K562 (cell line): ENCODE data around the gene IGFALS. TPM values are rescaled to one million over a fixed set of nuclear protein-coding genes. Genes with fewer than 3 reads are reported as not detected.

ENCODE experiments used
- CHCHD3 ChIP-seq: fragments of 250-450 bp; sonication (Bioruptor Pico); IDR thresholded peaks from 2 replicates; pipeline ENCODE4 v2.1.2; 2022; ENCODE audit warnings: mild to moderate bottlenecking
- E2F8 ChIP-seq: fragments of 450-650 bp; IDR thresholded peaks from 2 replicates; pipeline ENCODE4 v1.7.1; 2018; ENCODE audit warnings: mild to moderate bottlenecking, low read depth; ENCODE audit not compliant: partially characterized antibody
- ELF4 ChIP-seq: fragments of 450-650 bp; formaldehyde crosslinking; IDR thresholded peaks from 2 replicates; pipeline ENCODE4 v1.4.0; 2022; ENCODE audit warnings: missing genetic modification characterization
- HBP1 ChIP-seq: fragments of 450-650 bp; formaldehyde crosslinking; IDR thresholded peaks from 2 replicates; pipeline ENCODE4 v1.4.0; 2022; ENCODE audit warnings: missing genetic modification characterization
- LEF1 ChIP-seq: fragments of 450-650 bp; IDR thresholded peaks from 2 replicates; pipeline ENCODE4 v1.6.1; 2016; ENCODE audit warnings: mild to moderate bottlenecking
- MAFG ChIP-seq: fragments of 450-650 bp; conservative IDR thresholded peaks from 2 replicates; pipeline ENCODE4 v1.6.1; 2016; ENCODE audit warnings: missing genetic modification characterization, missing compliant biosample characterization
- MEF2A ChIP-seq: IDR thresholded peaks from 2 replicates; pipeline ENCODE4 v1.6.1; 2011; ENCODE audit warnings: low read depth, mild to moderate bottlenecking, low read length, moderate library complexity; ENCODE audit not compliant: control insufficient read depth
- MLLT1 ChIP-seq, 2 experiments: fragments of 450-650 bp; IDR thresholded peaks; 2 replicates each; pipeline ENCODE4 v1.6.1; 2016
- PRMT5 ChIP-seq: sonication (generic); formaldehyde crosslinking; IDR thresholded peaks from 2 replicates; pipeline ENCODE4 v1.5.0; 2020; ENCODE audit warnings: missing genetic modification reagents
- SAP30 ChIP-seq: fragments of 200-600 bp; sonication (generic); IDR thresholded peaks from 2 replicates; pipeline ENCODE4 v1.6.1; 2012; ENCODE audit warnings: borderline replicate concordance, low read depth, mild to moderate bottlenecking, moderate library complexity, low read length, control low read depth, inconsistent platforms; ENCODE audit not compliant: insufficient read depth, poor library complexity, severe bottlenecking
- SLC30A9 ChIP-seq: fragments of 250-450 bp; sonication (Bioruptor Pico); IDR thresholded peaks from 2 replicates; pipeline ENCODE4 v1.8.0; 2022; ENCODE audit warnings: mild to moderate bottlenecking, moderate library complexity
- SMAD2 ChIP-seq: fragments of 150-350 bp; IDR thresholded peaks from 2 replicates; pipeline ENCODE4 v1.6.1; 2014; ENCODE audit warnings: low read depth, mild to moderate bottlenecking, low read length
- SMAD4 ChIP-seq: fragments of 250-450 bp; sonication (Bioruptor Pico); conservative IDR thresholded peaks from 2 replicates; pipeline ENCODE4 v1.8.0; 2021; ENCODE audit warnings: inconsistent platforms, mild to moderate bottlenecking, moderate library complexity
- ZBTB12 ChIP-seq: fragments of 250-450 bp; sonication (Bioruptor Pico); IDR thresholded peaks from 2 replicates; pipeline ENCODE4 v1.4.0; 2020
- ZBTB17 ChIP-seq: fragments of 450-650 bp; formaldehyde crosslinking; IDR thresholded peaks from 2 replicates; pipeline ENCODE4 v1.4.0; 2020; ENCODE audit warnings: mild to moderate bottlenecking
- ZNF133 ChIP-seq: fragments of 250-450 bp; sonication (Bioruptor Pico); IDR thresholded peaks from 2 replicates; pipeline ENCODE4 v1.4.0; 2020; ENCODE audit warnings: mild to moderate bottlenecking
- ZNF140 ChIP-seq: fragments of 250-450 bp; sonication (Bioruptor Pico); IDR thresholded peaks from 2 replicates; pipeline ENCODE4 v1.8.0; 2021; ENCODE audit warnings: moderate library complexity, mild to moderate bottlenecking, inconsistent platforms
- ZNF511 ChIP-seq: sonication (generic); formaldehyde crosslinking; IDR thresholded peaks from 2 replicates; pipeline ENCODE4 v1.8.0; 2022; ENCODE audit warnings: mild to moderate bottlenecking, missing genetic modification reagents
- ZNF584 ChIP-seq: fragments of 200-800 bp; sonication (Bioruptor generic); IDR thresholded peaks from 2 replicates; pipeline ENCODE4 v1.6.1; 2016; ENCODE audit warnings: low read depth, mild to moderate bottlenecking, missing genetic modification characterization, missing compliant biosample characterization
- ZNF696 ChIP-seq: fragments of 250-450 bp; sonication (Bioruptor Pico); conservative IDR thresholded peaks from 2 replicates; pipeline ENCODE4 v1.4.0; 2020; ENCODE audit warnings: mild to moderate bottlenecking, moderate library complexity
- polyA plus RNA-seq, 8 experiments: library from polyadenylated mRNA; depleted of rRNA in 4 of 8; stranded (reverse) in 5 of 8; unstranded in 3 of 8; fragments of >200 nt; fragmentation: Nextera tagmentation in 2 of 8; fragmentation: Illumina TruSeq in 1 of 8; extraction: Ambion mirVana in 2 of 8; extraction: Trizol in 1 of 8; gene quantifications; 2 replicates each; pipeline versions ENCODE4 v1.2.1 to v1.2.3, GENCODE V29; 2011 to 2014; ENCODE audit warnings: inconsistent platforms in 1 of 8, missing spikeins in 1 of 8
- total RNA-seq, 7 experiments: library from RNA; depleted of rRNA in 6 of 7; stranded (reverse); fragments of >200 nt in 6 of 7; fragmentation: Illumina TruSeq in 2 of 7; extraction: Trizol in 2 of 7; gene quantifications; 2 replicates each; pipeline versions ENCODE4 v1.2.1 to v1.2.3, GENCODE V29; 2011 to 2021; ENCODE audit warnings: low replicate concordance in 1 of 7

The IGFALS gene
- total and polyA plus RNA-seq, 9 of the 15 experiments (the other 6 are each of a cell fraction or from before 2014, with no cell fraction given) = not detected

- no peak for TF ChIP-seq ZBTB12 (CRISPR knock-in tag)
- TF ChIP-seq ZBTB17 = peak; percentile 67
- no peak for TF ChIP-seq ZNF584 (CRISPR knock-in tag)
- no peak for TF ChIP-seq PRMT5 (CRISPR knock-in tag)
- TF ChIP-seq SMAD4 (CRISPR knock-in tag) = peak; percentile 73; the same call in 1 of the 2 replicates
- TF ChIP-seq SAP30 = peak; percentile 79
- TF ChIP-seq SMAD2 = no peak
- TF ChIP-seq SLC30A9 = no peak
- no peak for TF ChIP-seq MAFG (tag)
- TF ChIP-seq ZNF140 (CRISPR knock-in tag) = no peak
- TF ChIP-seq ZNF133 = no peak
- TF ChIP-seq ZNF511 (CRISPR knock-in tag) = peak; percentile 75; the same call in 1 of the 2 replicates
- no peak for TF ChIP-seq E2F8
- TF ChIP-seq ELF4 = no peak
- TF ChIP-seq CHCHD3 = no peak
- TF ChIP-seq LEF1 = no peak; the same call in 1 of the 2 replicates
- TF ChIP-seq MEF2A = no peak
- no peak for TF ChIP-seq HBP1 (CRISPR knock-in tag)
- no peak for TF ChIP-seq ZNF696 (CRISPR knock-in tag)
- peak; percentile 16 to 28; a peak in 1 of 4 replicates for TF ChIP-seq MLLT1 (IDR thresholded peaks at IDR 0.05)
Measured at GRCh38 chr16:1826691-1827573, 33.4 kb upstream of the IGFALS start, which contains the start of the genes FAHD1 and HAGH (continued).
